Activated T-cell treated with anti-CD3 and anti-CD28 coated beads, Interleukin-2, amount 50 U/mL, for 4 hours (primary cell): Measurements from ENCODE around the gene ADAM23. TPM values are rescaled to one million over a fixed set of nuclear protein-coding genes. Genes with fewer than 3 reads are reported as not detected.

ENCODE experiments used
- ATAC-seq, 2 donors: fragments of 200-7000 bp; cut with Tn5 transposase; one replicate each; pipeline ENCODE4 v1.10.0; 2021
- DNase-seq: peaks from one replicate; pipeline ENCODE4 v3.0.0-alpha.2; 2020
- H3K27me3 Mint-ChIP-seq: one replicate; pipeline ENCODE4 v1.8.0; 2021; ENCODE audit warnings: low read depth, mixed read lengths
- H3K36me3 Mint-ChIP-seq: one replicate; pipeline ENCODE4 v1.8.0; 2022; ENCODE audit warnings: mixed read lengths; ENCODE audit not compliant: insufficient read depth
- H3K4me1 Mint-ChIP-seq: one replicate; pipeline ENCODE4 v1.8.0; 2021; ENCODE audit warnings: low read depth, mixed read lengths
- H3K4me3 Mint-ChIP-seq: one replicate; pipeline ENCODE4 v1.8.0; 2021; ENCODE audit warnings: mild to moderate bottlenecking, moderate library complexity, mixed read lengths
- H3K9me3 Mint-ChIP-seq: one replicate; pipeline ENCODE4 v1.8.0; 2021; ENCODE audit warnings: mixed read lengths
- total RNA-seq, 3 donors: library from RNA; stranded (reverse); gene quantifications; one replicate each; pipeline ENCODE4 v1.2.1, GENCODE V29; 2021

Gene ADAM23
- total RNA-seq, 3 donors from 2014 or later: 0.25 to 1.2 (median 0.87) TPM

DNA sequence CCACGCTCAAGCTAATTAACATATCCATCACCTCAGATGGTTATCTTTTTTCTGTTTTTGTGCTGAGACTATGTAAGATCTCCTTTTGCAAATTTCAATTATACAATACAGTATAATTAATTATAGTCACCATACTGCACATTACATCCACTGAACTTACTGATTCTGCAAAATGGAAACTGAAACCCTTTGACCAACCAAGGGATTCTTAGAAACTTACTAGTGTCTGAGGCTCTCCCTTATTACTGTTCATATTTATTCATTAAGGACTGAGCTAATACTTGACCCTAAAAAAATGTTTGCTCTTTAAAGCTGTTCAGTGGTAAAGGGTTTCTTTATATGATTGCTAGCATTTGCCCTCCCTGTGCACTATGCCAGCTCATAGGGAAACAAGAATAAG lies 50.7 kb downstream of the ADAM23 start:
- no peaks in the 10 kb centered on the region for H3K36me3 Mint-ChIP-seq
- DNase-seq: no peak
- peaks cover 6% of the 10 kb centered on the region for H3K9me3 Mint-ChIP-seq
- ATAC-seq: no peak
- no peaks in the 10 kb centered on the region for H3K4me1 Mint-ChIP-seq
- peaks cover 7% of the 10 kb centered on the region for H3K27me3 Mint-ChIP-seq
- no peak overlapping the region for H3K4me3 Mint-ChIP-seq

DNA sequence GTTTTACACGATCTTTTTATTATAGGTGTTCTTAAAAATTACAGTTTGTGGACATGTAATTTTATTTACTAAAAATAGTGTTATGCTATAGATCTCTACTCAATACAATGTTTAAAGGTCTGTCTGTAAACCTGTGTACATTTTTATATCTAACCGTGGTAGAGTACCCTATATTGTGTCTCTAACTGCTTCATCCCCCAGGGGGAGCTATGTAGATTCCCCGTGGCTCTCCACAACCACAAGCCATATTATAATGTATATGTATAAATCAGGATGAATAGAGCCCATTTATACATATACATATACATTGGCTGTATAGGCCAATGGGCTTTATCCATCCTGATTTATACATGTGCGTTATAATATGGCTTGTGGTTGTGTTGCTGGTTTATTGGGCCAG lies 59.4 kb downstream of the ADAM23 start:
- no peak for DNase-seq
- no peak for ATAC-seq
- Mint-ChIP-seq H3K4me3 (no peak overlapping the region), H3K27me3 (peaks cover 8% of the 10 kb centered on the region), H3K36me3 (no peaks in the 10 kb centered on the region), H3K9me3 (no peaks in the 10 kb centered on the region), H3K4me1 (no peaks in the 10 kb centered on the region)

DNA sequence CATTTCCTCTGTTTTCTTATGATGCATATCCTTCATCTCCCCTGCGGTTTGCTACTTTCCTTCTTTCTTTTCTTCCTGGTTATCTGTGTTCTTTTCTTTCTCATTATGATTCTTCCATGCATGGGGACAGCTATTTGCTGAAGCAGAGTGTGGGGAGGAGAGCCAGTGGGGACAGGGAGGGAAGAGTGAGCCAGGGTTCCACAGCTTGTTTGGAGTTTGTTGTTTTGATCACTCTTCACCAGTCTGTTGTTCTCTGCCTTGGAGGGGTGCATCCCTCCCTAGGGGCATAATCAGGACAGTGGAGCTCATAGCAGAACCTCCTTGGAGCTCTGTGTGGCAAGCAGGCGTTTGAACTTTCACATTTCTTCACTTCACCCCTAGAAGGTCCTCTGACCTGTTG lies 68.0 kb downstream of the ADAM23 start:
- DNase-seq (no peak), ATAC-seq (no peak)
- H3K4me3 Mint-ChIP-seq: no peak overlapping the region
- peaks cover 10% of the 10 kb centered on the region for H3K4me1 Mint-ChIP-seq
- H3K36me3 Mint-ChIP-seq: no peaks in the 10 kb centered on the region
- peaks cover 8% of the 10 kb centered on the region for H3K27me3 Mint-ChIP-seq
- no peaks in the 10 kb centered on the region for H3K9me3 Mint-ChIP-seq

DNA sequence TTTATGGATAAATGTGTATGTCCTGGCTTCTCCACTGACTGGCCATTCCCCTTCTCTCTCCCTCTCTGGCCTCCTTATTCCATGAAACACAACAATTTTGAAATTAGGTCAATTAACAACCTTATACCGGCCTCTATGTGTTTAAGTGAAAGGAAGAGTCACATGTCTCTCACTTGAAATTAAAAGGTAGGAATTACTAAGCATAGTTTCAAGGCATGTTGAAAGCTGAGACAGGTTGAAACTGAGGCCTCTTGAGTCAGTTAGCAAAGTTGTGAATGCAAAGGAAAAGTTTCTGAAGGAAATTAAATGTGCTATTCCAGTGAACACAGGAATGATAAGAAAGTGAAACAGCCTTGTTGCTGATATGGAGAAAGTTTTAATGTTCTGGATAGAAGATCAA lies 69.7 kb downstream of the ADAM23 start:
- Mint-ChIP-seq H3K9me3 (no peaks in the 10 kb centered on the region), H3K36me3 (no peaks in the 10 kb centered on the region), H3K4me1 (peaks cover 10% of the 10 kb centered on the region), H3K4me3 (no peak overlapping the region), H3K27me3 (peaks cover 10% of the 10 kb centered on the region)
- no peak for DNase-seq
- ATAC-seq: peak in 1 of 2 donors; percentile 27

DNA sequence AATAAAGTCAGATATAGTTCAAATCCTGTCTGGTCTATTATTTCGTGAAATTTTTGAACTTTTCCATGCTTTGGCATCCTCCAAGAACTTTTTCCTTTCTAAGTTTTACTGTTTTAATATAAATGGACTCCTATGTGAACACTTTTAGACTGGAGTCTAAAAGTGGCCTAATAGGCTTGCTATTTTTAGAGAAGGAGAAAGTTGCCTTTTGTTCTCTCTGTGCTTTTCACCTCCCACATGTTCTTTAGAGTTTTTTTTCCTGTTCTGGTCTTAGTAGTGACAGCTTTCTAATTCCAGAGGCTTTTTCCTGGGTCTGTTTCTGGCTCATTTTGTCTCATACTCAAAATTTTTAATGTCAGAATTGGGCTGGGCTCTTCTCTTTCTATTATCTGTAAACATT lies 72.2 kb downstream of the ADAM23 start:
- no peaks in the 10 kb centered on the region for H3K9me3 Mint-ChIP-seq
- H3K4me3 Mint-ChIP-seq: no peak overlapping the region
- ATAC-seq (no peak), DNase-seq (no peak)
- peaks cover 10% of the 10 kb centered on the region for H3K4me1 Mint-ChIP-seq
- H3K36me3 Mint-ChIP-seq: no peaks in the 10 kb centered on the region
- peaks cover 12% of the 10 kb centered on the region for H3K27me3 Mint-ChIP-seq

DNA sequence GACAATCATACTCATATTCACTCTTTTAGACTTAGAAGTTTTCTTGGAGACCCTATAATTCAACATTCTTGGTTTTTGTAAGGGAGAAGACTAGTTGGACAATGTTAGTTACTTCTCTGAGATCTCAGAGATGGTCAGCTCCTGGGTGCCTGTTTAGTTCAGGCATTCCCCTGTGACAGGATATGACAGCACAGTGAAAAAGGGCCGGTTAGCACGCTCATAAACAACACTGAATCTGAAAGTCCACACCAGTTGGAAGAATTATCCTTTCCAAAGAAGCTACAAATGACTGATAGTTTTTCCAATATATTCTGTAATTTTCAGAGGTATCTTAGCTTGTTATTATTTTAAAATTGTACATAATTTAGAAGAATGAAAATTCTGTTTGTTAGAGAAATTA lies 75.7 kb downstream of the ADAM23 start:
- H3K36me3 Mint-ChIP-seq: no peaks in the 10 kb centered on the region
- ATAC-seq (no peak), DNase-seq (no peak)
- H3K4me3 Mint-ChIP-seq: no peak overlapping the region
- no peaks in the 10 kb centered on the region for H3K4me1 Mint-ChIP-seq
- no peaks in the 10 kb centered on the region for H3K9me3 Mint-ChIP-seq
- H3K27me3 Mint-ChIP-seq: peaks cover 4% of the 10 kb centered on the region

DNA sequence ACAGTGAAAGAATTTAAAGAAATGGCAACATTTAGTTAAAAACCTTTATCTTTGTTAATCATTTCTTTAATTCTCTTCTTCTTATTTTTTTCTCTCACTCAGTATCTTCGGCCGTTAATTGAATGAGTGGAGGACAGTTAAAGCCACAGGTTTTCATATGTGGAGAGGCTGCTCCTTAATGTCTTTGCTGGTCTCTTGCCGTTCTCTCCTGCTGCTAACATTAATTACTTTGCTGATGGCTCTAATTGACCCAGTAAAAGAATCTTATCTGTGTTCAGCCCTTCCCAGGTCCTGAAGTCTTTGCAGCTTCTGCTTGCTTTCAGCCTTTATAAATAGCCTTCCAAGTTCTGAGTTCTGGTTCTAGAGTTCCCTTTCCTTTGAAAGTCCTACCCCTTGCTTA lies 77.1 kb downstream of the ADAM23 start:
- Mint-ChIP-seq H3K9me3 (no peaks in the 10 kb centered on the region), H3K4me3 (no peak overlapping the region), H3K27me3 (peaks cover 4% of the 10 kb centered on the region), H3K36me3 (no peaks in the 10 kb centered on the region), H3K4me1 (no peaks in the 10 kb centered on the region)
- ATAC-seq (no peak), DNase-seq (no peak)

DNA sequence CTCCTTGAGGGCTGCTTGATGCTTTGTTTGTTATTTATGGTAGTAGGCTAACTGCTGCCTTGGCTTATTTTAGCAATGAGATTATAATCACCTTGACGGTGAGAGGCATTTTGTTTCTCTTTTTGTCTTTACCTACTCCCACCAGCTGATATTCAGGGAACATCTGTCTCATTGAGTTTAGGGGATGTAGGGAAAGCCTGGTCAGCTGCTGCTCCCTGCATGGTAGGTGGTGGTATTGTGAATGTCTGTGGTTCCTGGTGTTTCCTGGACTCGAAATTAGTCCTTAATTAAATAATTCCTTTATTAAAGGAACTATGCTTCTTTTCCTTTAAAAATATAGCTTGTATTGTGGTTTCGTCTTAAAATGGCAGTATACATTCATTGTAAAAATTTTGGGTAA lies 77.8 kb downstream of the ADAM23 start:
- DNase-seq: no peak
- Mint-ChIP-seq H3K36me3 (no peaks in the 10 kb centered on the region), H3K9me3 (no peaks in the 10 kb centered on the region), H3K4me3 (no peak overlapping the region), H3K27me3 (peaks cover 4% of the 10 kb centered on the region), H3K4me1 (no peaks in the 10 kb centered on the region)
- no peak for ATAC-seq

DNA sequence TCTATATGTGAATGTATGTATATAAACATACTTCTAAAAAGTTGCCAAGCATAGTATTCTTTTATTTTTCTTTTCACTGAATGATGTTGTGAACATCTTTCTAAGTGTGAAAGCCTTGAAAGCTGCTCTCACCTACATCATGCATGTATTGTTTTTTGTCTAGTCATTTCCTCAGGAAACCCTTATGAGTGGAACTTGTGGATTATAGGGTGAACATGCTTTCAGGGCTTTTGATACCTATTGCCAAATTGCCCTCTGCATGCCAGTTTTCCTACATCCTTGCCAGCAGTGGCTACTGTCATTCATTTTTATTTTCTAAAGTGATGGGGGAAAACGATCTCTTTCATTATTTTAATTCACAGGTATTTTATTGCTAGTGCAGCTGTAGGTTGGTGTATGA lies 78.3 kb downstream of the ADAM23 start:
- Mint-ChIP-seq H3K27me3 (peaks cover 4% of the 10 kb centered on the region), H3K4me3 (no peak overlapping the region), H3K9me3 (no peaks in the 10 kb centered on the region), H3K4me1 (no peaks in the 10 kb centered on the region), H3K36me3 (no peaks in the 10 kb centered on the region)
- DNase-seq: no peak
- ATAC-seq: no peak

DNA sequence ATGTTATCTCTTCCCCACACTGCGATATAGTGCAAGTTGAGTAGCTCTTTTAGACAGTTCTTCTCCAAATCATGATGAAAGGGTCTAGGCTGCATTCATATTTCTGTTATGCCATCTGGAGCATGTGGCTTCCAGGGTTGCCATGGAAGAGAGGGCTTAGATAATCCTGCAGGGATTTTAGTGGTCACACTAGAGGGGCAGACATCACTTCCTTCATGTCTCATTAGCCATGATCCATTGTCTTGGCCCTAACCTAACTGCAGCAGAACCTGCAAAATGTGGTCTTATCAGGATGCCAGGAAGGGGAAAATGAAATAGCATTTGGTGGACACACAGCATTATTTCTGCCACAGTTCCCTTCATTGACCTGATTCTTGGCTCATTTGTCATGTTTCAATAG lies 83.1 kb downstream of the ADAM23 start:
- Mint-ChIP-seq H3K36me3 (no peaks in the 10 kb centered on the region), H3K4me3 (no peak overlapping the region), H3K4me1 (peaks cover 12% of the 10 kb centered on the region), H3K9me3 (no peaks in the 10 kb centered on the region), H3K27me3 (peaks cover 3% of the 10 kb centered on the region)
- ATAC-seq (no peak), DNase-seq (no peak)

DNA sequence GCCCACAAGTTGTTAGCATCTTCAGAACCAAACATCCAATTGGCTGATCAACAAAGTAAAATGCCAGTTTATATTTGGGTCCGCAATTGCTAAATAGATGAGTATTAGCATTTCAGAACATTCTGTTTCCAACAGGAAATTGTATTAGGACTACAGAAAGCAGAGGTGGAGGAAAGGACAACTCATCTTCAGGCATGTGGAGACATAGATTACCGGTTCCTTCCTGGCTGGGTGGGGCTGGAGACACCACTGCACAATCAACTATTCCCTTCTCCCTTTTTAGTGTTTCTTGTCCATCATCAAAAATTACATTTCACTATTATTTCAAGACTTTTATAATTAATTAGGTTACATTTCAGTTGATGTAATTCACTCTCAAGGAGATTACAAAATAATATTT lies 83.8 kb downstream of the ADAM23 start:
- DNase-seq: no peak
- no peaks in the 10 kb centered on the region for H3K36me3 Mint-ChIP-seq
- peaks cover 13% of the 10 kb centered on the region for H3K4me1 Mint-ChIP-seq
- no peak for ATAC-seq
- peaks cover 3% of the 10 kb centered on the region for H3K27me3 Mint-ChIP-seq
- no peak overlapping the region for H3K4me3 Mint-ChIP-seq
- H3K9me3 Mint-ChIP-seq: no peaks in the 10 kb centered on the region

DNA sequence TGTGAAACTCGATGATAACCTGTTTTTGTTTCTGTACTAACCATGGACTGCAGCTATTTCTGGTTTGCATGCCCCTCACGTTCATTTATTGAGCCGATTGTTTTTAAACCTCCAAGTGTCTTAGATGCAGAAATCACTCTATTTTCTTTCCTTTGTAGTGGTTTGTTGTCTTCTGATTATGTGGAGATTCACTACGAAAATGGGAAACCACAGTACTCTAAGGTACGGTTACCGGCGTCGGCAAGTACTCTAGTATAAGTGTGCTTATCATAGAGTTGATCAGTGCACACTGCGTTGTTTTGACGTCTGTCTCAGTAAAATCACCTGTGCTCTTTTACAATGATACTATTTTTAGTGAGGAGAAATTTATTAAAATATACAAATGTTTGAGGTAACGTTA lies 87.4 kb downstream of the ADAM23 start:
- peak overlapping the region; percentile 61 for H3K4me3 Mint-ChIP-seq
- peak; percentile 73 to 76 for ATAC-seq
- peaks cover 13% of the 10 kb centered on the region for H3K4me1 Mint-ChIP-seq
- H3K27me3 Mint-ChIP-seq: peaks cover 5% of the 10 kb centered on the region
- H3K9me3 Mint-ChIP-seq: no peaks in the 10 kb centered on the region
- no peaks in the 10 kb centered on the region for H3K36me3 Mint-ChIP-seq
- DNase-seq: no peak

DNA sequence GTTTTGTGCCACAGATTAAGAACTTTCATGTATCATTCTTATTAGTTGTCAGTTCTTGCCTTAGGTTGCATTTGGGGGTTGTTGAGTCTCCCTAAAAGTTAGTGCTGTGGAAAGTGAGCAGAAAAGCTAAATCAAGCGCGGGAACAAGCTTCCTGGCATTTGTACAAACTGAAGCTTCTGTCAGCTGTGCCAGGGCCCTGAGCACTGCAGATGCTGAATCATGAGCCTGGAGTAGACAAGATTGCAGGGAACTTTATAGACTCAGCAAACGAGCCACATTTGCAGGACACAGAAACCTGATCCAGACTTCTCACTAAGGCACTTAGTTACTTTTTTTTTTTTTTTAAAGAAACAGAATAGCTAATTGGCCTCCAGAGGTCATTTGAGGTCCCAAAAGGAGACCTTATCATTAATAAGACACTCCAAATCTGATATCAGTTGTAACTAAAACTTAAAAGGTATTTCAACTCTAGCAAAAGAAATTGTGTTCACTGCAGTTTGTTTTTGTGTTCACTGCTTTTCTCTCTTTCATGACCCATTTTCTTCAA lies 88.7 kb downstream of the ADAM23 start:
- no peak for DNase-seq
- Mint-ChIP-seq H3K9me3 (no peaks in the 10 kb centered on the region), H3K27me3 (peaks cover 6% of the 10 kb centered on the region), H3K4me1 (peaks cover 15% of the 10 kb centered on the region), H3K4me3 (no peak overlapping the region), H3K36me3 (no peaks in the 10 kb centered on the region)
- ATAC-seq: no peak

DNA sequence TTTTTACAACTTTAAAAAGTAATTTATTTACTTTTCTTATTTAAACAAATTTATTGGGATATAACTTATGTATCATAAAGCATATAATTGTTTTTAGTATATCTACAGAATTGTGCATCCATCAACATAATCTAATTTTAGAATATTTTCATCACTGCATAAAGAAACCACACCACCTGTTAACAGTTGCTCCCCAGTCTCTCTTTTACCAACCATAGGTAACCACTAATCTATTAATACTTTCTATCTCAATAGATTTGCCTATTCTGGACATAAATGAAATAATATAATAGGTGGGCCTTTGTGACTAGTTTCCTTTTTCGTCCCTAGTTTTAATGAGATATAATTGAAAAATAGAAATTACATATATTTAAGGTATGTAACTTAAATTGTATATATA lies 90.6 kb downstream of the ADAM23 start:
- Mint-ChIP-seq H3K36me3 (no peaks in the 10 kb centered on the region), H3K4me1 (peaks cover 16% of the 10 kb centered on the region), H3K9me3 (no peaks in the 10 kb centered on the region), H3K27me3 (peaks cover 6% of the 10 kb centered on the region), H3K4me3 (no peak overlapping the region)
- no peak for DNase-seq
- ATAC-seq: no peak

DNA sequence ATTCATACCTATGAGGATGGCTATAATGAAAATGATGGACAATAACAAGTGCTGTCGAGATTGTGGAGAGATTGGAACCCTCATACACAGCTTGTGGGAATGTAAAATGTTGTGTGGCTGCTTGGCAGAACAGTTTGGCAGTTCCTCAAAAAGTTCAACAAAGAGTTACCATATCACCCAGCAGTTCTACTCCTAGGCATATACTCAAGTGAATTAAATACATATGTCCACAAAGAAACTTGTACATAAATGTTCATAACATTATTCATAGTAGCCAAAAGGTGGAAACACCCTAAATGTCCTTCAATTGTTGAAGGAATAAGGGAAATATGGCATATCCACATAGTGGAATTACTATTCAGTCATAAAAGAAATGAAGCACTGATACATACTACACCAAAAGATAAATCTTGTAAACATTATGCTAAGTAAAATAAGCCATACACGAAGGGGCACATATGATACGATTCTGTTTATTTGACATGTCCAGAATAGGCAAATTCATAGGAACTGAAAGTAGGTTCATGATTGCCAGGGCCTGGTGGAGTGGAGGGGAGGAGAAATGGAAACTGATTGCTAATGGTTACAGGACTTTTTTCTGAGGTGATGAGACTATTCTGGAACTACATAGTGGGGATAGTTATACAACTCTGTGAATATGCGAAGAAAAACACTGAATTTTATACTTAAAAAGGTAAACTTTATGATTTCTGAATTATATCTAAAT lies 92.1 kb downstream of the ADAM23 start:
- Mint-ChIP-seq H3K9me3 (no peaks in the 10 kb centered on the region), H3K36me3 (no peaks in the 10 kb centered on the region), H3K4me1 (peaks cover 13% of the 10 kb centered on the region), H3K27me3 (peaks cover 7% of the 10 kb centered on the region), H3K4me3 (no peak overlapping the region)
- DNase-seq (no peak), ATAC-seq (no peak)
